ENCODE results near the gene PRIMA1. TPM values are rescaled to one million over a fixed set of nuclear protein-coding genes. Genes with fewer than 3 reads are reported as not detected.

PRIMA1 gene
- polyA plus RNA-seq, 1 experiment: not detected

- H3K4me3 ChIP-seq (ENCODE audit: low read depth, low read length): no peak overlapping the region
- ChIA-PET POLR2A (no interaction called here), CTCF (no interaction called here)
- DNase-seq (ENCODE audit: low read depth): no peak
- H3K36me3 ChIP-seq (ENCODE audit: control insufficient read depth, insufficient read depth, low read length): no peaks in the 10 kb centered on the region
- H3K27me3 ChIP-seq (ENCODE audit: control insufficient read depth, insufficient read depth, low read length): no peaks in the 10 kb centered on the region
- no peak for TF ChIP-seq CTCF (IDR thresholded peaks at IDR 0.05; ENCODE audit: insufficient read depth, low read depth, low read length)
Observed at GRCh38 chr14:93803408-93804318, 15.4 kb upstream of the PRIMA1 start.

GRCh38 chr14:93799989-93800921, 12.0 kb upstream of the PRIMA1 start:
- DNase-seq (ENCODE audit: low read depth): no peak
- no peak for TF ChIP-seq CTCF (IDR thresholded peaks at IDR 0.05; ENCODE audit: insufficient read depth, low read depth, low read length)
- ChIA-PET POLR2A (no interaction called here), CTCF (no interaction called here)
- no peak overlapping the region for H3K4me3 ChIP-seq (ENCODE audit: low read depth, low read length)
- no peaks in the 10 kb centered on the region for H3K36me3 ChIP-seq (ENCODE audit: control insufficient read depth, insufficient read depth, low read length)
- H3K27me3 ChIP-seq (ENCODE audit: control insufficient read depth, insufficient read depth, low read length): no peaks in the 10 kb centered on the region

GRCh38 chr14:93799617-93799988, 11.3 kb upstream of the PRIMA1 start:
- no peaks in the 10 kb centered on the region for H3K27me3 ChIP-seq (ENCODE audit: control insufficient read depth, insufficient read depth, low read length)
- ChIA-PET POLR2A (no interaction called here), CTCF (no interaction called here)
- no peak for TF ChIP-seq CTCF (IDR thresholded peaks at IDR 0.05; ENCODE audit: insufficient read depth, low read depth, low read length)
- DNase-seq (ENCODE audit: low read depth): no peak
- H3K4me3 ChIP-seq (ENCODE audit: low read depth, low read length): no peak overlapping the region
- no peaks in the 10 kb centered on the region for H3K36me3 ChIP-seq (ENCODE audit: control insufficient read depth, insufficient read depth, low read length)

- ChIA-PET CTCF (no interaction called here), POLR2A (no interaction called here)
- DNase-seq (ENCODE audit: low read depth): no peak
- H3K36me3 ChIP-seq (ENCODE audit: control insufficient read depth, insufficient read depth, low read length): no peaks in the 10 kb centered on the region
- no peaks in the 10 kb centered on the region for H3K27me3 ChIP-seq (ENCODE audit: control insufficient read depth, insufficient read depth, low read length)
- no peak for TF ChIP-seq CTCF (IDR thresholded peaks at IDR 0.05; ENCODE audit: insufficient read depth, low read depth, low read length)
- no peak overlapping the region for H3K4me3 ChIP-seq (ENCODE audit: low read depth, low read length)
Observed at GRCh38 chr14:93797536-93797935, 9.3 kb upstream of the PRIMA1 start.

- CTCF ChIA-PET: no interaction called here
- no peak for TF ChIP-seq CTCF (IDR thresholded peaks at IDR 0.05; ENCODE audit: insufficient read depth, low read depth, low read length)
- H3K36me3 ChIP-seq (ENCODE audit: control insufficient read depth, insufficient read depth, low read length): no peaks in the 10 kb centered on the region
- DNase-seq (ENCODE audit: low read depth): no peak
- POLR2A ChIA-PET: no interaction called here
- H3K4me3 ChIP-seq (ENCODE audit: low read depth, low read length): no peak overlapping the region
- H3K27me3 ChIP-seq (ENCODE audit: control insufficient read depth, insufficient read depth, low read length): no peaks in the 10 kb centered on the region
Observed at GRCh38 chr14:93797071-93797470, 8.8 kb upstream of the PRIMA1 start.
